NCI-H748 (cell line): ENCODE results near the gene GRIA4.
"Not testable (repeated sequence)": the region's sequence is repeated elsewhere in the genome, so short reads cannot be mapped to it uniquely, and the experiment has no call there.

ENCODE experiments used
- DNase-seq: peaks from one replicate; lab custom pipeline; 2025; ENCODE audit not compliant: unreplicated experiment; lab: John Stamatoyannopoulos, UW

Gene GRIA4

DNA sequence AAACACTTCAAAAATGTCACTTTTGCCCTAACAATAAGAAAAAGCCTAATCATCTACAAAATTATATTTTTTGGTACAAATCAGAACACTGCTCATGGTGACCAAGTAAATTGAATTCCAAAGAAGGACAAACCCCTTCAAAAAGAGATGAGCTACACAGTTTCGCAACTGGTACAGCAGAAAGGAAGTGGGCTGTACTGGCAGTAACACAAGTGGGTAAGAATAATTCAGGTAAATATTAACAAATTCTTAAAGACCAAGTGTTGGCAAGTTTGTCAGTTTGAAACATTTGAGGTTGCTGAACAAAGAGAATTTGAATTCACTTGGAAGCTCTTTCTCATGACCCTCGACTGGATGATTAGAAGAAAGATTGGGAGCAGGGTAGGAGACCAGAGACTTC is 376.7 kb downstream of the GRIA4 start:
- DNase-seq: no peak

DNA sequence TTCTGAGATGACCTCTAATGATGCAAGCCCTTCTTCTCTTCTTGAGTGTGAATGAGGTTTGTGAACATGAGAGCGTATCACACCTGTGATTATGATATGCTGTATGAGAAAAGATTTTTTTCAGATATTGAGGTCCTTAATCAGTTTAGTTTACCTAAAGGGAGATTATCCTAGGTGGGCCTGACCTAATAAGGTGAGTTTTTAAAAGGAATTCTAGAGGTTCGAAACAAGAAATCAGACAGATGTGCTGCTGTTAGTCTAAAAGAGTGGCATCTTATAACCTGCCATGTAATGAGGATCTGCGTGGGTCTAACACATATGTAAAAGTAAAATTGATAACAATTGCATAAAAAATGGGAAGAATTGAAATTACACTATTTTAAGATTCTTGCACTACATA is 378.3 kb downstream of the GRIA4 start:
- DNase-seq: no peak

DNA sequence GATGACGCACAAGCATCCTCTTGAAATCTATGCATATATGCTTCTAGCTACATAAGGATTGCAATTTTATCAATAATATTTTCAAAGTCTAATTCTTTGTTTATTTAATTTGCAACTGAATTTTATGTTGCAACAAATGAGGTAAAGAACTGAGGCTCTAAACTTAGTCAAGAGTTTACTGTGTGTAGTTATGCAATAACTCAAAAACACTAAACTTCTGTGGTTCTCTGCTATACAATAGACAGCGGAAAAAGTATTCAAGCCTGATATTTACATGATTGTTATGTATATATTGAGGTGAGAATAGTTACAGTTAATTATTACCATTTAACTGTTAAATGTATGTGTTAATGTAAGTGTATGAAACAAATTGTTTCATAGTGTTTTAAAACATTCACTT is 379.3 kb downstream of the GRIA4 start:
- no peak for DNase-seq

DNA sequence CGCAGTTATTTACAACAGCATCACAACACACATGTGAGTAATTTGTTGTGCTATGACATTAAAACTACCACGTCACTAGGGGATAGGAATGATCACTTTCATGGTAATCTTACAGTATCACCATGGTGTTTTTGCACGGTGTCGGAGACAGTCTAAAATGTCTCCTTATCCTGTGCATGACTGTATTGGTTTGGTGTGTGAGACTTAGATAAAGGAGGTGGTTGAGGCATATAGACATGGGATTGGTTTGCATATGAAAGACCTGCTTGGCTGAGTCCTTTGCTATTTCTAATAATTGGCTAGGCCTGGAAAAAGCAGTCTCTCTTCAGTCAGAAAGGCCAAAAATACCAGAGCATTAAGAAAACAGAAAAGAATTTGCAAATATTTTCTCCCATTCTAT is 382.0 kb downstream of the GRIA4 start:
- DNase-seq: no peak

GRCh38 chr11:106001304-106002012 is 391.6 kb downstream of the GRIA4 start:
- no peak for DNase-seq

- not testable (repeated sequence) for DNase-seq
Measured at GRCh38 chr11:106003094-106003493, 393.2 kb downstream of the GRIA4 start.

- no peak for DNase-seq
Measured at GRCh38 chr11:106011481-106011880, 401.6 kb downstream of the GRIA4 start.

DNA sequence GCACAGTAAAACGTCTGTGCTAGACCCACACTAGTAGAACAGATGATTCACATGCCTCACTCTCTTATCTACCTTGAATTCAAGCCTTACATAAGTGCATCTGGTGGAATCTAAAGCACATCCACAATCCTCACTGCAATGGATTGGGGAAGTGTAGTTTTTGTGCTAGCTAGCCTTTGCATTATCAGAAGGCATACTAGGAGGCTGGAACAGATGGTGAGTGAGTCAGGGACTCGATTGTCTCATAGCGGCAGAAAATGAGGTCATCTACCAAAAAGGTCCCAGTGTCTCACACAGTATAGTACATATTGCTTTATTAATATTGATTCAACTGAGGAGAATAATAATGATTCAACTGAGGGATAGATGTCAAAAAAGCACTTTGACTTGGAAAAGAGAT is 402.9 kb downstream of the GRIA4 start:
- DNase-seq: no peak

DNA sequence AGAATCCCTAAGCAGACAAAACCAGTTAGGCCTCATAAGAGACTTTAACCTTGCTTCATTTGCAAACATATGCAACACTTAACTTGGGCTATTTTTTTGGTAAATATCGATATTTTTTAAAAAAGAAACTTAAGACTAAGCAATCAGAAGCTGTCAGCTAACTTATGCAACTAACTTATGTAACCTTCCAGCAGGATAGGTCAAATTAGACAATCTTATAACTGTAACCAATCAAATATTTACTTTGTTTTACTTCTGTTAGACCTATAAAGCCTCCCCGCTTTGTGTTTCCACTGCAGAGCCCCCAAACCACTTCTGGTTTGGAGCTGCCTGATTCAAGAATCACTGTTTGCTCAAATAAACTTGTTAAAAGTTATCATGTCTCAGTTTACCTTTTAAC is 404.2 kb downstream of the GRIA4 start:
- DNase-seq: no peak

GRCh38 chr11:106014620-106015019 is 404.7 kb downstream of the GRIA4 start:
- DNase-seq: no peak

DNA sequence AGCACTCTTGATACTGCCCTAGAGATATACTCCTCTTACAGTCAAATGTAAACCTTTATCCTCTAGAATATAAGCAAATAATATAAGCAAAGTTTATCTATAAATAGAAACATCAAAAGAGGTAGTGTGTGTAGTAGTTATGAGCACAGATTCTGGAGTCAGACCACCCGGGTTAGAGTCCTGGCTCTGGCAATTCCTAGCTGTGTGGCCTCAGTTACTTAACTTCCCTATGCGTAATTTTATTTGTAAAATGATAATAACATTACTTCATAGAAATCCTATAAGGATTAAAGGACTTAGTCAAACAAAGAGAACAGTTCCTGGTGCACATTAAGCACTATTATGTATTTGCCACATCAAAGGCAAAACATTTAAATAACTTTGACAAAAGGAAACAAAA is 405.2 kb downstream of the GRIA4 start:
- no peak for DNase-seq

GRCh38 chr11:106017093-106017492 is 407.2 kb downstream of the GRIA4 start:
- no peak for DNase-seq

DNA sequence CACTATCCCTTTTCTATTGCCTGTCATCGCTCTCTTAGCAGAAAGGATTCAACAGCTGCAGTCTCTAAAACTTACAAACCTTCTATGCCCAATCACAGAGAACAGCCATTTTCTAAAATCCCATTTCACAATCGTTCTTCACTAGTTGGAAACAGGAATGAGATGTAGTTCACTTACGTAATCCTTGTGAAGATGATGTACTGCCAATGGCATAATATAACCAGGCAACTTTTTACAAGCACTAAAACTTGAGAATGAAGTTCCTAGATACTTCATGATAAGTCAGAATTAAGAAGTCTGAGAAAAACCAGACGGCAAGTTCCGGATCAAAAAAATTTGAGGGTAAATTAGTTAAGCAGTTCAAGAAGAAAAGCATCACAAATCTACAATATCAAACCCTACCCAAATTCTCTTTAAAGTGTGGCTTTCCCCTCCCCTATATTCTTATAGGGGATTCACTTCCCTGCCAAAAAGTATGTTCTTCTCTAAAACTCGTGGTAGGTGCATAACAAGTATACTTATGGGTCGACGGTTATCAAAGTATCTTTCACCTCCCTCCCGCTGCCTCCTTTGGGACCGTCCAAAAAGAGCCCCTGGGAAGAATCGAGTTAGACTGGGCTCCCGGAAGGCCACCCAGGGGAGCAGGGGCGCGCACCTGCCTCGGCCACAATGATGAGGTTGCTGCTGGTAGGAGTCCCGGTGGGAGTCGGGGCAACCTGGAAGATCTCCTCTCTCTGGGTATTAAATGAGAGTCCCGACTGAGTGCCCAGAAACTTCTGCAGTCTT is 411.5 kb downstream of the GRIA4 start:
- peak; percentile 35 for DNase-seq

DNA sequence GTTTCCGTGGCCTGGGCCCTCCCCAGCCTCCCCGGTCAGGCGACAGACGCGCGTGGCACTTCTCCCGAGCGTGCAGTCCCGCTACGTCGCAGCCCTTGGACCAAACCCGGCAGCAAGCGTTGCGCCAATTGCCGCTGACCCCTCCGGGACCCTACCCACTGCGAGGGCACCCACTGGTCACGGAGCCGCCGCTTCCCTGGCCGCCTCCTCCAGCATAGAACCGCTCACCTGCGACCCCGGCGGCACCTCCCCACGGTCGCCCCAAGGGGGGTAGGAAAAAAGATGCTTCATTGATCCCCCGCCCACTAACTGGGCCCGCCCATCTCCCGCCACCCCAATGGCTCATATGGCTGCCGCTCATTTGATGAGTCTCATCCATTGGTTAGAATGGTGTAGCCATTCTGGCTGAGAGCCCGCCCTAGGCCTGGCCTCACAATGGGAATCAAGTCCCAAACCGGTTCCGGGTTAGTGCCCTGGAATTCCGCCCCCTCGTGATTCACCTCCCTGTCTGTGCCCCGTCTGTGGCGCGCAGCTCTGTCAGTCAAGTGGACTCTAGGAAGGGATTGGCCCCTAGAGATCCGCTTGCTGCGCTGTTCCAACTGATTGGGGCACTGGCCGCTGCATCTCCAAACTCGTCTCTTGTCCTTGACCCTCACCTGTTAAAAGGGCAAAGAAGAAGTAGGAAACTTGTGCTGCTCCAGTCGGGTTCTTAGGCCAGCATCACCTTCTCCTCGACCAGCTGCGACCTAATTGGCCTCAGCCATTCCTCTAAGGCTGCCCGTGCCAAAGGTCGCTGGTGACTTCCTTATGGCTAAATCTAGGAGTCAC is 412.3 kb downstream of the GRIA4 start, which contains the start of gene MSANTD4:
Gene MSANTD4 (minus strand): TSS at position 274 of the 828 bp plus-strand sequence. CDS start 11,323 bp downstream, outside the sequence.
- DNase-seq: peak; percentile 97

DNA sequence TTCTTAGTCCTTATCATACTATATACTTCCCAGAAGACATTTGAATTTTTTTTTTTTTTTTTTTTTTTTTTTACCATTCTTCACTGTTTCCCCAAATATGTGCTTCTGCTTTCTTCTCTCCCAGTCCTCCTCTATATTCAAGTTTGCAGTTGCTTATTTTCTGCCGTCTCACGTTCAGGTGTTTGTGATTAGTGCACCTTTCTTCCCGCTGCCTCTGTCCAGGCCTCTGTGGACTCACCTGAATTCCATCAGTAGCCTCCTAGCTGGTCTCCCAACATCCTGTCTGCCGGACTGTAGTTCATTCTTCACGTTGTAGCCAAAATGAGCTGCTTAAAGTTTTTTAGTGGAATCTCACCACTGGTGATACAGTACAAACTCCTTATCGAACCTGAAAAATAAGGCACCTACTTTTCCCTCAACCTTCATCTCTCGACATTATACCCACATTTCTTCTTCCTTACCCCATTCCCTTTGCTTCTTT is 413.0 kb downstream of the GRIA4 start:
- DNase-seq: no peak

GRCh38 chr11:106030609-106031008 is 420.7 kb downstream of the GRIA4 start:
- peak; percentile 36 for DNase-seq

DNA sequence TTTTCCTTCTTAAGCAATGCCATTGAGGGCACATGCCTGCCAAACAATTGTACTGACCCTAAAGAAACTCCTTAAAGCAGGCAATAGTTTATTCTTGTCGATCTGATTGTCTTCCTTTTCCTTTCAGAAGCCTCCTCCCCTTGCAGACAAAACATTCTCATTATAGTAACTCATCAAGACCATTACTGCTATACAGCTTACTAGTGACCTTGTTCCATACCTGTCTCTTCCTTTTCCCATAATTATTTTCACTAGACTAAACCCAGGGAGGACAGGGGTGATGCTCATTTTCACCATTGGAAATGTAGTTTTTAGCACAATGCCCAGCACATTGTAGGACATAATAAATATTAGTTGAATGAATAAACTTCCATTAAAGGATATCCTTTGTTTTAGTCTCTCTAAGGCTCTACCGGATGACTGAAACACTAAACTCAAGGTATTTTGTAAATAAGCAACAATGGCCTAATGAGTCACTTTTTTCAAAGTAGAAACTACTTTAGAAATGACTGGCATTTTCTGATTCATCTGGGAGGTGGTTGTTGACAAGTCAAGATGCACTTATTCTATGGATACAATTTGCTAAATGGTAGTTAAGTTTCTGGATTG is 421.4 kb downstream of the GRIA4 start:
- DNase-seq: no peak
